ENCODE data around the gene CPED1.

DNA sequence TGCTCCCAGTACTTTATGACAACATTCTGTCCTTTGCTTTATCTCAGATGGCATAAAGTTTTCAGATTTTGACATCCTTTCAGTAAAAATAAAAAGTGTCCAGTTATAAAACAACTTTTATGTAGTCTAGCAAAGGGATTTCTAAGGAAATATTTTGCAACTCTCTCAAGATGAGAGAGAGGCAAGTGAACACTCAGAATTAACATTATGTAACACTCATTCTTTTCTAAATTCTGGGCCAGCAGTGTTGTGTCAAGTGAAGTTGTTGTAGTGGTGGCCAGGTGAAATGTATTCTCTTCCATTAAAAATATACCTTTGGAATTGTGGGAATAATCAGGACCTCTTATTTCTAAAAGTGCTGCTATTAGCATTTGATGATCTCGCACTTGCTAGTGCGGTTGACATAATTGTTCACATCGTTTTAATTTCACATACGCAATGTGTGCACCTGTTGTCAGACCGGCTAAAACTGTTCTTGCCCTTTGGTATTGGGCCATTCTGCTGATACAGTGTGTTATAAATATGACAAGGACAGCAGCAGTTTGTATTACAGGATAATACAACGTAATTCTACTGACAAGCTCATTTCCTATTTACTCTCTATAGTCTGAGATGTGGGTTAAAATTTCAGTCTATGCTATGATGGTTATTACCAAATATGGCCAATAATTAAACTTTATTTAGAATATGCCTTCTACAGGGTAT, 23.8 kb downstream of the CPED1 start:
- TF ChIP-seq, protein P1, sequence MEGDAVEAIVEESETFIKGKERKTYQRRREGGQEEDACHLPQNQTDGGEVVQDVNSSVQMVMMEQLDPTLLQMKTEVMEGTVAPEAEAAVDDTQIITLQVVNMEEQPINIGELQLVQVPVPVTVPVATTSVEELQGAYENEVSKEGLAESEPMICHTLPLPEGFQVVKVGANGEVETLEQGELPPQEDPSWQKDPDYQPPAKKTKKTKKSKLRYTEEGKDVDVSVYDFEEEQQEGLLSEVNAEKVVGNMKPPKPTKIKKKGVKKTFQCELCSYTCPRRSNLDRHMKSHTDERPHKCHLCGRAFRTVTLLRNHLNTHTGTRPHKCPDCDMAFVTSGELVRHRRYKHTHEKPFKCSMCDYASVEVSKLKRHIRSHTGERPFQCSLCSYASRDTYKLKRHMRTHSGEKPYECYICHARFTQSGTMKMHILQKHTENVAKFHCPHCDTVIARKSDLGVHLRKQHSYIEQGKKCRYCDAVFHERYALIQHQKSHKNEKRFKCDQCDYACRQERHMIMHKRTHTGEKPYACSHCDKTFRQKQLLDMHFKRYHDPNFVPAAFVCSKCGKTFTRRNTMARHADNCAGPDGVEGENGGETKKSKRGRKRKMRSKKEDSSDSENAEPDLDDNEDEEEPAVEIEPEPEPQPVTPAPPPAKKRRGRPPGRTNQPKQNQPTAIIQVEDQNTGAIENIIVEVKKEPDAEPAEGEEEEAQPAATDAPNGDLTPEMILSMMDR (IDR thresholded peaks at IDR 0.05; ENCODE audit: poor library complexity, severe bottlenecking) = no peak
- TF ChIP-seq, protein P2, sequence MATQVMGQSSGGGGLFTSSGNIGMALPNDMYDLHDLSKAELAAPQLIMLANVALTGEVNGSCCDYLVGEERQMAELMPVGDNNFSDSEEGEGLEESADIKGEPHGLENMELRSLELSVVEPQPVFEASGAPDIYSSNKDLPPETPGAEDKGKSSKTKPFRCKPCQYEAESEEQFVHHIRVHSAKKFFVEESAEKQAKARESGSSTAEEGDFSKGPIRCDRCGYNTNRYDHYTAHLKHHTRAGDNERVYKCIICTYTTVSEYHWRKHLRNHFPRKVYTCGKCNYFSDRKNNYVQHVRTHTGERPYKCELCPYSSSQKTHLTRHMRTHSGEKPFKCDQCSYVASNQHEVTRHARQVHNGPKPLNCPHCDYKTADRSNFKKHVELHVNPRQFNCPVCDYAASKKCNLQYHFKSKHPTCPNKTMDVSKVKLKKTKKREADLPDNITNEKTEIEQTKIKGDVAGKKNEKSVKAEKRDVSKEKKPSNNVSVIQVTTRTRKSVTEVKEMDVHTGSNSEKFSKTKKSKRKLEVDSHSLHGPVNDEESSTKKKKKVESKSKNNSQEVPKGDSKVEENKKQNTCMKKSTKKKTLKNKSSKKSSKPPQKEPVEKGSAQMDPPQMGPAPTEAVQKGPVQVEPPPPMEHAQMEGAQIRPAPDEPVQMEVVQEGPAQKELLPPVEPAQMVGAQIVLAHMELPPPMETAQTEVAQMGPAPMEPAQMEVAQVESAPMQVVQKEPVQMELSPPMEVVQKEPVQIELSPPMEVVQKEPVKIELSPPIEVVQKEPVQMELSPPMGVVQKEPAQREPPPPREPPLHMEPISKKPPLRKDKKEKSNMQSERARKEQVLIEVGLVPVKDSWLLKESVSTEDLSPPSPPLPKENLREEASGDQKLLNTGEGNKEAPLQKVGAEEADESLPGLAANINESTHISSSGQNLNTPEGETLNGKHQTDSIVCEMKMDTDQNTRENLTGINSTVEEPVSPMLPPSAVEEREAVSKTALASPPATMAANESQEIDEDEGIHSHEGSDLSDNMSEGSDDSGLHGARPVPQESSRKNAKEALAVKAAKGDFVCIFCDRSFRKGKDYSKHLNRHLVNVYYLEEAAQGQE (IDR thresholded peaks at IDR 0.05; ENCODE audit: borderline replicate concordance) = no peak
- TF ChIP-seq EZH2 (IDR thresholded peaks at IDR 0.05; ENCODE audit: borderline replicate concordance, insufficient read depth, low read length, poor library complexity, severe bottlenecking) (no peak), MXI1 (conservative IDR thresholded peaks at IDR 0.05; ENCODE audit: poor library complexity, severe bottlenecking) (no peak)
